Uterus (tissue), 4 donors: Measurements from ENCODE around the gene ITCH. TPM values are rescaled to one million over a fixed set of nuclear protein-coding genes. Genes with fewer than 3 reads are reported as not detected.
"Not testable (repeated sequence)": the region's sequence is repeated elsewhere in the genome, so short reads cannot be mapped to it uniquely, and the experiment has no call there.

Experiments used
- DNase-seq, 2 donors: peaks; one replicate each; pipeline ENCODE4 v3.0.0-alpha.2; 2019 to 2020
- H3K27ac ChIP-seq, 2 donors: fragments of 200-600 bp; sonication (generic); 1 replicate in 1 of 2; 2 replicates in 1 of 2; pipeline ENCODE4 v1.5.1; 2016 to 2018
- H3K27me3 ChIP-seq, 2 donors: fragments of 200-600 bp; sonication (generic); one replicate each; pipeline ENCODE4 v1.5.1; 2018 to 2019; ENCODE audit warnings: control low read depth in 1 of 2
- H3K36me3 ChIP-seq, 2 donors: fragments of 200-600 bp; sonication (generic); one replicate each; pipeline ENCODE4 v1.5.1; 2019; ENCODE audit warnings: control low read depth in 1 of 2
- H3K4me1 ChIP-seq, 2 donors: fragments of 200-600 bp; sonication (generic); one replicate each; pipeline ENCODE4 v1.5.1; 2018 to 2019; ENCODE audit warnings: control low read depth in 1 of 2
- H3K4me3 ChIP-seq, 2 donors: fragments of 200-600 bp; sonication (generic); 1 replicate in 1 of 2; 2 replicates in 1 of 2; pipeline ENCODE4 v1.5.1; 2018 to 2019; ENCODE audit warnings: mild to moderate bottlenecking in 1 of 2
- H3K9me3 ChIP-seq, 2 donors: fragments of 200-600 bp; sonication (generic); one replicate each; pipeline ENCODE4 v1.5.1; 2019; ENCODE audit warnings: control low read depth in 1 of 2
- CTCF ChIP-seq, 4 experiments: fragments of 200-600 bp in 2 of 4; fragments of 450-650 bp in 2 of 4; sonication (generic) in 2 of 4; IDR thresholded peaks; one replicate each; pipeline ENCODE4 v1.5.1; 2016 to 2019; ENCODE audit warnings: antibody characterized with exemption in 4 of 4, mild to moderate bottlenecking in 2 of 4, moderate library complexity in 1 of 4
- POLR2A ChIP-seq, 2 donors: fragments of 450-650 bp; IDR thresholded peaks; one replicate each; pipeline ENCODE4 v1.6.1; 2016; ENCODE audit warnings: antibody characterized with exemption in 2 of 2, mild to moderate bottlenecking in 1 of 2, moderate library complexity in 1 of 2
- intact Hi-C: fragments of 100-400 bp; cut with DNase I; formaldehyde crosslinking; loops from one replicate; pipeline ENCODE4 v1.15.1; 2023; ENCODE audit warnings: low total_unique reads
- total RNA-seq, 4 donors: library from RNA; depleted of rRNA in 3 of 4; stranded (reverse); fragments of >200 nt in 3 of 4; gene quantifications; one replicate each; pipeline versions ENCODE4 v1.1.0 to v1.2.4, GENCODE V29; 2014 to 2023
- donor health status: DM: yes; HTN: yes; CAD: no.

Gene ITCH
- total RNA-seq, 4 donors from 2014 or later, result 35.6 to 97.9 (median 65.4) TPM

- Histone ChIP-seq H3K27ac (no peak overlapping the region), H3K27me3 (no peaks in the 10 kb centered on the region)
- intact Hi-C loops, result no loop called here
These were observed 148.8 kb downstream of the ITCH start for GRCh38 chr20:34511891-34512265.

GRCh38 chr20:34512266-34512954, 149.3 kb downstream of the ITCH start:
- intact Hi-C loops, result no loop called here
- H3K4me3 ChIP-seq, result no peak overlapping the region
- H3K36me3 ChIP-seq, result no peaks in the 10 kb centered on the region
- TF ChIP-seq CTCF (IDR thresholded peaks at IDR 0.05) (no peak), POLR2A (IDR thresholded peaks at IDR 0.05) (no peak)
- no peak overlapping the region for H3K27ac ChIP-seq
- no peaks in the 10 kb centered on the region for H3K27me3 ChIP-seq
- no peaks in the 10 kb centered on the region for H3K9me3 ChIP-seq
- peaks cover 0 to 6% of the 10 kb centered on the region in 2 donors for H3K4me1 ChIP-seq
- DNase-seq, result no peak

More at GRCh38 chr20:34511891-34512265, 148.8 kb downstream of the ITCH start:
- Histone ChIP-seq H3K36me3 (no peaks in the 10 kb centered on the region), H3K9me3 (no peaks in the 10 kb centered on the region), H3K4me1 (peaks cover 0 to 6% of the 10 kb centered on the region in 2 donors), H3K4me3 (no peak overlapping the region)
- no peak for DNase-seq
- TF ChIP-seq CTCF (IDR thresholded peaks at IDR 0.05) (no peak), POLR2A (IDR thresholded peaks at IDR 0.05) (no peak)

GRCh38 chr20:34512955-34513419, 149.9 kb downstream of the ITCH start:
- Histone ChIP-seq H3K27me3 (no peaks in the 10 kb centered on the region), H3K36me3 (no peaks in the 10 kb centered on the region), H3K4me3 (no peak overlapping the region), H3K27ac (no peak overlapping the region), H3K4me1 (peaks cover 0 to 6% of the 10 kb centered on the region in 2 donors), H3K9me3 (no peaks in the 10 kb centered on the region)
- DNase-seq, result no peak
- intact Hi-C loops, result no loop called here
- TF ChIP-seq CTCF (IDR thresholded peaks at IDR 0.05) (no peak), POLR2A (IDR thresholded peaks at IDR 0.05) (no peak)

- DNase-seq, H3K4me1 ChIP-seq, H3K9me3 ChIP-seq, H3K27me3 ChIP-seq, intact Hi-C loops, H3K36me3 ChIP-seq, H3K27ac ChIP-seq, H3K4me3 ChIP-seq: not testable (repeated sequence)
These were observed 151.0 kb downstream of the ITCH start for GRCh38 chr20:34514034-34514433.

- DNase-seq, result no peak
- no peaks in the 10 kb centered on the region for H3K27me3 ChIP-seq
- no peaks in the 10 kb centered on the region for H3K9me3 ChIP-seq
- TF ChIP-seq POLR2A (IDR thresholded peaks at IDR 0.05) (no peak), CTCF (IDR thresholded peaks at IDR 0.05) (no peak)
- peak overlapping the region; percentile 97 to 98 for H3K27ac ChIP-seq
- intact Hi-C loops, result no loop called here
- peaks cover 0 to 6% of the 10 kb centered on the region in 2 donors for H3K4me1 ChIP-seq
- H3K4me3 ChIP-seq, result peak overlapping the region; percentile 61 to 72
- H3K36me3 ChIP-seq, result no peaks in the 10 kb centered on the region
These were observed 151.9 kb downstream of the ITCH start for GRCh38 chr20:34514897-34515483.
